Transverse colon (tissue), 4 donors: ENCODE results near the gene LILRA6. TPM values are rescaled to one million over a fixed set of nuclear protein-coding genes. Genes with fewer than 3 reads are reported as not detected.
"Not testable (repeated sequence)": the region's sequence is repeated elsewhere in the genome, so short reads cannot be mapped to it uniquely, and the experiment has no call there.

Experiments used
- DNase-seq: peaks from one replicate; pipeline ENCODE4 v3.0.0-alpha.2; 2019
- H3K27ac ChIP-seq, 4 donors: fragments of 200-600 bp; sonication (generic); 2 replicates each; pipeline ENCODE4 v1.5.1; 2016 to 2018; ENCODE audit warnings: inconsistent platforms in 4 of 4
- H3K27me3 ChIP-seq: fragments of 200-600 bp; sonication (generic); 2 replicates; pipeline ENCODE4 v1.5.1; 2017; ENCODE audit warnings: inconsistent platforms
- H3K36me3 ChIP-seq, 4 donors: fragments of 200-600 bp; sonication (generic); 2 replicates each; pipeline ENCODE4 v1.5.1; 2017 to 2019; ENCODE audit warnings: inconsistent platforms in 4 of 4
- H3K4me1 ChIP-seq, 4 donors: fragments of 200-600 bp; sonication (generic); 2 replicates each; pipeline ENCODE4 v1.5.1; 2017 to 2020; ENCODE audit warnings: inconsistent platforms in 4 of 4
- H3K4me3 ChIP-seq, 4 donors: fragments of 200-600 bp; sonication (generic); 1 replicate in 1 of 4; 2 replicates in 3 of 4; pipeline versions ENCODE4 v1.5.1 to v1.6.1; 2017 to 2019; ENCODE audit warnings: inconsistent platforms in 4 of 4
- H3K9me3 ChIP-seq, 2 donors: fragments of 200-600 bp; sonication (generic); 2 replicates each; pipeline ENCODE4 v1.5.1; 2017 to 2019; ENCODE audit warnings: inconsistent platforms in 2 of 2
- CTCF ChIP-seq, 5 experiments: fragments of 200-600 bp in 3 of 5; fragments of 450-650 bp in 2 of 5; sonication (generic) in 3 of 5; IDR thresholded peaks; 1 replicate in 2 of 5; 2 replicates in 3 of 5; pipeline ENCODE4 v1.5.1; 2016 to 2017; ENCODE audit warnings: antibody characterized with exemption in 5 of 5, inconsistent platforms in 3 of 5, mild to moderate bottlenecking in 2 of 5, moderate library complexity in 1 of 5
- EP300 ChIP-seq: sonication (generic); formaldehyde crosslinking; IDR thresholded peaks from one replicate; pipeline ENCODE4 v1.6.1; 2017; ENCODE audit warnings: antibody characterized with exemption, low read depth
- POLR2A ChIP-seq: fragments of 450-650 bp; IDR thresholded peaks from one replicate; pipeline ENCODE4 v1.6.1; 2016; ENCODE audit warnings: antibody characterized with exemption, mild to moderate bottlenecking, moderate library complexity
- POLR2AphosphoS5 ChIP-seq, 3 donors: sonication (generic); formaldehyde crosslinking; IDR thresholded peaks; one replicate each; pipeline ENCODE4 v1.6.1; 2016; ENCODE audit warnings: antibody characterized with exemption in 3 of 3
- WGBS, 2 donors: methylation state at CpG; one replicate each; pipeline ENCODE4 v1.1.5; 2018; ENCODE audit warnings: low coverage in 1 of 2; 5-methylcytosine and 5-hydroxymethylcytosine counted together
- in situ Hi-C, 4 donors: fragments of 200-750 bp; cut with MboI; loops; one replicate each; pipeline versions ENCODE4 v1.15.0 to v1.15.1; 2017; ENCODE audit warnings: low sequenced_read_pairs in 3 of 4, low pct_ligation_motif_present in 1 of 4, low pct_unique_long_range_greater_than_20kb in 1 of 4
- intact Hi-C: fragments of 100-400 bp; cut with DNase I; formaldehyde crosslinking; loops from one replicate; pipeline ENCODE4 v1.15.1; 2023; ENCODE audit warnings: low total_unique reads
- total RNA-seq, 4 donors: library from RNA; depleted of rRNA; stranded (reverse); fragments of >200 nt; gene quantifications; one replicate each; pipeline ENCODE4 v1.1.0, GENCODE V29; 2016

The LILRA6 gene
- total RNA-seq, 4 donors from 2014 or later: 0.79 to 1.4 (median 1.1) TPM; not detected in 1

GRCh38 chr19:54229146-54229545 is 13.4 kb downstream of the LILRA6 start:
- H3K4me1 ChIP-seq: peaks cover 0 to 3% (median 0%) of the 10 kb centered on the region in 4 donors
- no peak for TF ChIP-seq POLR2A
- TF ChIP-seq POLR2AphosphoS5 (IDR thresholded peaks at IDR 0.05): no peak
- TF ChIP-seq EP300: no peak
- TF ChIP-seq CTCF (IDR thresholded peaks at IDR 0.05): no peak
- 90% methylated on average over 8 of the region's 8 CpGs; no CpG with 5 or more reads in 1 of the 2 donors for WGBS, 2 donors
- no peak overlapping the region for H3K27ac ChIP-seq
- in situ Hi-C loops (loop anchor here in 1 of 4 donors (5.0 kb wide), 1 partner anchor 52 kb away; no protein-coding TSS in a partner anchor), intact Hi-C loops (no loop called here)
- no peaks in the 10 kb centered on the region for H3K36me3 ChIP-seq
- no peak for DNase-seq
- no peak overlapping the region for H3K4me3 ChIP-seq
- peaks cover 17% of the 10 kb centered on the region for H3K27me3 ChIP-seq
- no peaks in the 10 kb centered on the region for H3K9me3 ChIP-seq

GRCh38 chr19:54224619-54225018 is 18.0 kb downstream of the LILRA6 start:
- 65% methylated on average over 10 of the region's 10 CpGs; no CpG with 5 or more reads in 1 of the 2 donors for WGBS, 2 donors
- H3K9me3 ChIP-seq, H3K27ac ChIP-seq, DNase-seq, H3K36me3 ChIP-seq, H3K4me1 ChIP-seq, intact Hi-C loops, H3K4me3 ChIP-seq: not testable (repeated sequence)
- in situ Hi-C loops: loop anchor here in 1 of 4 donors (5.0 kb wide), 1 partner anchor 47 kb away; no protein-coding TSS in a partner anchor
- peaks cover 22% of the 10 kb centered on the region for H3K27me3 ChIP-seq

- H3K36me3 ChIP-seq, H3K4me3 ChIP-seq, intact Hi-C loops, H3K4me1 ChIP-seq, DNase-seq, H3K27ac ChIP-seq, H3K9me3 ChIP-seq, in situ Hi-C loops: not testable (repeated sequence)
- H3K27me3 ChIP-seq: peaks cover 22% of the 10 kb centered on the region
- WGBS, 2 donors: 58% methylated on average over 5 of the region's 5 CpGs; no CpG with 5 or more reads in 1 of the 2 donors
These were observed 18.7 kb downstream of the LILRA6 start for GRCh38 chr19:54223937-54224281.

GRCh38 chr19:54223277-54223936 is 19.2 kb downstream of the LILRA6 start:
- H3K4me3 ChIP-seq, H3K36me3 ChIP-seq, H3K9me3 ChIP-seq, DNase-seq, H3K27ac ChIP-seq, intact Hi-C loops, H3K4me1 ChIP-seq, in situ Hi-C loops: not testable (repeated sequence)
- H3K27me3 ChIP-seq: peaks cover 22% of the 10 kb centered on the region
- 44 to 50% methylated on average over 7 to 14 of the region's 14 CpGs for WGBS, 2 donors

- H3K4me1 ChIP-seq, H3K36me3 ChIP-seq, H3K9me3 ChIP-seq, H3K27ac ChIP-seq, intact Hi-C loops, in situ Hi-C loops: not testable (repeated sequence)
- H3K27me3 ChIP-seq: peaks cover 22% of the 10 kb centered on the region
- peak; percentile 17 for DNase-seq
- peak within 1 kb of the TSS in 1 of 4 donors; percentile 5 for H3K4me3 ChIP-seq
- WGBS, 2 donors: 20 to 48% methylated on average over 2 to 16 of the region's 16 CpGs
These were observed 19.9 kb downstream of the LILRA6 start, which contains the start of gene LILRB3 for GRCh38 chr19:54222474-54223276. TSS of gene LILRB3 (minus strand) at chr19:54223007. CDS start at chr19:54222976, 31 bp downstream.

- H3K27ac ChIP-seq, intact Hi-C loops, DNase-seq: not testable (repeated sequence)
These were observed 20.6 kb downstream of the LILRA6 start for GRCh38 chr19:54221947-54222346.

GRCh38 chr19:54219702-54220101 is 22.9 kb downstream of the LILRA6 start:
- DNase-seq, H3K9me3 ChIP-seq, H3K36me3 ChIP-seq, H3K4me3 ChIP-seq, H3K4me1 ChIP-seq, in situ Hi-C loops, H3K27ac ChIP-seq, intact Hi-C loops: not testable (repeated sequence)
- 69 to 100% methylated on average over 1 to 2 of the region's 5 CpGs for WGBS, 2 donors
- H3K27me3 ChIP-seq: peaks cover 22% of the 10 kb centered on the region

More at GRCh38 chr19:54221947-54222346, 20.6 kb downstream of the LILRA6 start:
- H3K36me3 ChIP-seq, in situ Hi-C loops, H3K4me1 ChIP-seq, H3K9me3 ChIP-seq, H3K4me3 ChIP-seq: not testable (repeated sequence)
- peaks cover 22% of the 10 kb centered on the region for H3K27me3 ChIP-seq
- WGBS, 2 donors: 65% methylated on average over 7 of the region's 7 CpGs; no CpG with 5 or more reads in 1 of the 2 donors
